ENCODE data around the gene BPI.
"Not testable (repeated sequence)": the region's sequence is repeated elsewhere in the genome, so short reads cannot be mapped to it uniquely, and the experiment has no call there.

The BPI gene

GRCh38 chr20:38373898-38374297 lies 69.9 kb downstream of the BPI start:
- DNase-seq: no peak

GRCh38 chr20:38377039-38377685 lies 73.2 kb downstream of the BPI start:
- no peak for DNase-seq

GRCh38 chr20:38377838-38378237 lies 73.9 kb downstream of the BPI start:
- DNase-seq: not testable (repeated sequence)

DNA sequence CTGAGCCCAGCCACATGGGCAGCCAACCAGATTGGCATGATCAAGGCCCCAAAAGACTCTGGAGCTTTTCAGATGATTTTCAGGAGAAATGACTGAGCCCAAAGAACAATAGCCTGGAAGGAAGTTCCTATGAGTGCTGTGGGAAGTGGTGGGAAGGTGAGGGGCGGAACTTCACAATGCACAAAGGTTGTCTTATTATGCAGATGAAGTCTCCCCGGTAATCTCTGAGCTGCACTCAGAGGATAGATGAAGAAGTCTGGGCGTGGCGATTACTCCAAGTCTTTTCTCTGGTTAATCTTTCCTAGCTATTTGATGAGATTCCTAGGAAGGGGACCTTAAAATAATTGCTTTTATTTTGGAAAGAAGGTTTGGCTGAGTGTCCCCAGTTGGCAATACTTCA lies 79.2 kb downstream of the BPI start:
- no peak for DNase-seq

DNA sequence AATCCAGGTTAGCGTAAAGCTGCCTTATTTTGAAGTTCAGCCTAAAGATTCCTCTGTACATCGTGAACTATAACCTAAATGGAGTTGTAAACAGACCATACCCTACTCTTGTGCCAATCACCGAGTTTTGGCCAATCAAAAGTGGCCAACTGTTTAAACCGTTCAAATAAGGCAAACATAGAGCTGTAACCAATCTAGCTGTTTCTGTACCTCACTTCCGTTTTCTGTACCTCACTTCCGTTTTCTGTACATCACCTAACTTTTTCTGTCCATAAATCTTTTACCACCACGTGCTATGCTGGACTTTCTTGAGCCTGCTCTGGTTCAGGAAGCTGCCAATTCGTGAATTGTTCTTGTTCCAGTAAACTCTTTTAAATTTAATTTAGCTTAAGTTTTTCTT lies 82.0 kb downstream of the BPI start:
- no peak for DNase-seq

DNA sequence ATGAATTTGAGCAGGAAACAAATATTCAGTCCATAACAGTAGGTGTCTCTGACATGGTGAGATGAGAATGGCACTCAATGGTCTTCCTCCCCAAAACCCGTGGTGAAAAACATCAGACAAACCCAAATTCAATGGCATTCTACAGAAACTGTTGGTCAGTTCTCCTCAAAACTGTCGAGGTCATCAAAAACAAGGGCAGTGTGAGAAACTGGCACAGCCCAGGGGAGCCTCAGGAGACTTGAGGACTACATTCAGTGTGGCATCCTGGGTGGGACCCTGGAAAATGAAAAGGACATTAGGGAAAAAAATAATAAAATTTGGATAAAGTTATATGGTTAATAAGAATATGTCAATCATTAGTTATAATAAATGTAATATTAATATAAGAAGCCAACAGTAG lies 82.9 kb downstream of the BPI start:
- DNase-seq: no peak

Measured in right hindlimb (tissue), 1 donor.